Measurements from ENCODE around the gene FREM1. TPM values are rescaled to one million over a fixed set of nuclear protein-coding genes. Genes with fewer than 3 reads are reported as not detected.
A peak's percentile ranks its signal among the peaks of the same experiment; 100 is the strongest.

FREM1 gene
- total RNA-seq, 2 experiments from 2014 or later, result not detected

GRCh38 chr9:14849851-14850250 is 60.4 kb downstream of the FREM1 start:
- no peak for DNase-seq
- POLR2A ChIA-PET, result no interaction called here
- no peak overlapping the region for H3K4me3 Mint-ChIP-seq
- no peak for ATAC-seq
- H3K27me3 Mint-ChIP-seq, result peaks cover 5% of the 10 kb centered on the region
- CTCF ChIA-PET, result interaction anchor here (1.1 kb wide), 1 partner anchor 285 kb away, joined by 3 read pairs; no protein-coding TSS in a partner anchor
- intact Hi-C loops (cut with micrococcal nuclease), result no loop called here
- TF ChIP-seq, protein P1, sequence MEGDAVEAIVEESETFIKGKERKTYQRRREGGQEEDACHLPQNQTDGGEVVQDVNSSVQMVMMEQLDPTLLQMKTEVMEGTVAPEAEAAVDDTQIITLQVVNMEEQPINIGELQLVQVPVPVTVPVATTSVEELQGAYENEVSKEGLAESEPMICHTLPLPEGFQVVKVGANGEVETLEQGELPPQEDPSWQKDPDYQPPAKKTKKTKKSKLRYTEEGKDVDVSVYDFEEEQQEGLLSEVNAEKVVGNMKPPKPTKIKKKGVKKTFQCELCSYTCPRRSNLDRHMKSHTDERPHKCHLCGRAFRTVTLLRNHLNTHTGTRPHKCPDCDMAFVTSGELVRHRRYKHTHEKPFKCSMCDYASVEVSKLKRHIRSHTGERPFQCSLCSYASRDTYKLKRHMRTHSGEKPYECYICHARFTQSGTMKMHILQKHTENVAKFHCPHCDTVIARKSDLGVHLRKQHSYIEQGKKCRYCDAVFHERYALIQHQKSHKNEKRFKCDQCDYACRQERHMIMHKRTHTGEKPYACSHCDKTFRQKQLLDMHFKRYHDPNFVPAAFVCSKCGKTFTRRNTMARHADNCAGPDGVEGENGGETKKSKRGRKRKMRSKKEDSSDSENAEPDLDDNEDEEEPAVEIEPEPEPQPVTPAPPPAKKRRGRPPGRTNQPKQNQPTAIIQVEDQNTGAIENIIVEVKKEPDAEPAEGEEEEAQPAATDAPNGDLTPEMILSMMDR (IDR thresholded peaks at IDR 0.05), result no peak
- H3K27ac Mint-ChIP-seq, result no peak overlapping the region
- H3K9me3 Mint-ChIP-seq, result no peaks in the 10 kb centered on the region
- H3K36me3 Mint-ChIP-seq (ENCODE audit: low read depth), result no peaks in the 10 kb centered on the region
- H3K4me1 Mint-ChIP-seq (ENCODE audit: low read depth), result no peaks in the 10 kb centered on the region

DNA sequence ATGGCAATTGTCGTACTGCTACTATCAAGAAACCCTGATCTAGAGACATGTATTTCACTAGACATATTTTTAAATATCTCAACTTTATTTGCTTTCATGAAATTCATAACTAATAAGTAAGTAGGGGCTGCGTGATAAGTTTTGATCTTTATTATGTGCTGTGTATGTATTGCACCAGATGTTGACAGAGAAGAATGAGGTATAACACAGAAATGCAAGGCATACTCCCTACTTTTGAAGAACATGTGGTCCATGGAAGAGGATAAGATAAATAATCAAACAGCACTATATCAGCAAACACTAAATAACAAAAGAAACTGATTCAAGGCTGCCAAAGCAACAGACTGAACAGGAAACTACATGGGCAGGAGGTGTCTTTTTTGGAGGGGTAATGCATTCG is 60.9 kb downstream of the FREM1 start:
- TF ChIP-seq, protein P1 (IDR thresholded peaks at IDR 0.05), result no peak
- H3K9me3 Mint-ChIP-seq, result no peaks in the 10 kb centered on the region
- CTCF ChIA-PET, result no interaction called here
- peaks cover 5% of the 10 kb centered on the region for H3K27me3 Mint-ChIP-seq
- DNase-seq (no peak), ATAC-seq (no peak)
- intact Hi-C loops (cut with micrococcal nuclease), result no loop called here
- POLR2A ChIA-PET, result no interaction called here
- H3K4me1 Mint-ChIP-seq (ENCODE audit: low read depth), result no peaks in the 10 kb centered on the region
- no peak overlapping the region for H3K27ac Mint-ChIP-seq
- no peak overlapping the region for H3K4me3 Mint-ChIP-seq
- no peaks in the 10 kb centered on the region for H3K36me3 Mint-ChIP-seq (ENCODE audit: low read depth)

GRCh38 chr9:14846871-14847311 is 63.3 kb downstream of the FREM1 start:
- no peaks in the 10 kb centered on the region for H3K36me3 Mint-ChIP-seq (ENCODE audit: low read depth)
- peak; percentile 92 for ATAC-seq
- no peak overlapping the region for H3K4me3 Mint-ChIP-seq
- no peaks in the 10 kb centered on the region for H3K9me3 Mint-ChIP-seq
- peaks cover 5% of the 10 kb centered on the region for H3K27me3 Mint-ChIP-seq
- no peak overlapping the region for H3K27ac Mint-ChIP-seq
- ChIA-PET CTCF (interaction anchor here (0.7 to 1.8 kb wide), 7 partner anchors 9 to 307 kb away, joined by 3 to 6 read pairs (median 4); no protein-coding TSS in a partner anchor), POLR2A (no interaction called here)
- H3K4me1 Mint-ChIP-seq (ENCODE audit: low read depth), result no peaks in the 10 kb centered on the region
- peak; percentile 79 for DNase-seq
- intact Hi-C loops (cut with micrococcal nuclease), result no loop called here
- TF ChIP-seq, protein P1 (IDR thresholded peaks at IDR 0.05), result peak; percentile 71

- Mint-ChIP-seq H3K36me3 (ENCODE audit: low read depth) (no peaks in the 10 kb centered on the region), H3K27ac (no peak overlapping the region), H3K9me3 (no peaks in the 10 kb centered on the region), H3K4me1 (ENCODE audit: low read depth) (no peaks in the 10 kb centered on the region), H3K4me3 (no peak overlapping the region), H3K27me3 (no peaks in the 10 kb centered on the region)
- ATAC-seq (no peak), DNase-seq (no peak)
- POLR2A ChIA-PET, result no interaction called here
- CTCF ChIA-PET, result no interaction called here
- intact Hi-C loops (cut with micrococcal nuclease), result no loop called here
- TF ChIP-seq, protein P1 (IDR thresholded peaks at IDR 0.05), result no peak
These were observed 67.1 kb downstream of the FREM1 start for GRCh38 chr9:14843163-14843562.

GRCh38 chr9:14842269-14842668 is 68.0 kb downstream of the FREM1 start:
- DNase-seq (no peak), ATAC-seq (no peak)
- intact Hi-C loops (cut with micrococcal nuclease), result no loop called here
- H3K4me1 Mint-ChIP-seq (ENCODE audit: low read depth), result no peaks in the 10 kb centered on the region
- no peak overlapping the region for H3K27ac Mint-ChIP-seq
- TF ChIP-seq, protein P1 (IDR thresholded peaks at IDR 0.05), result no peak
- peaks cover under 1% of the 10 kb centered on the region for H3K9me3 Mint-ChIP-seq
- no peak overlapping the region for H3K4me3 Mint-ChIP-seq
- POLR2A ChIA-PET, result no interaction called here
- no peaks in the 10 kb centered on the region for H3K36me3 Mint-ChIP-seq (ENCODE audit: low read depth)
- CTCF ChIA-PET, result no interaction called here
- peaks cover 1% of the 10 kb centered on the region for H3K27me3 Mint-ChIP-seq

All from activated CD8-positive, alpha-beta T cell treated with anti-CD3 and anti-CD28 coated beads for 36 hours (primary cell).